H1 (cell line): Measurements from ENCODE around the gene RINT1. TPM values are rescaled to one million over a fixed set of nuclear protein-coding genes. Genes with fewer than 3 reads are reported as not detected.

Source experiments
- CTCF ChIA-PET: fragments of 300-600 bp; sonication (Branson Sonifier 250); formaldehyde crosslinking; loops from one replicate; lab custom pipeline; 2021; ENCODE audit not compliant: partially characterized antibody; lab: Charles Lee
- POLR2A ChIA-PET: fragments of 300-600 bp; sonication (Branson Sonifier 250); formaldehyde crosslinking; loops from one replicate; lab custom pipeline; 2021; ENCODE audit warnings: inconsistent platforms; ENCODE audit not compliant: partially characterized antibody; lab: Charles Lee
- DNase-seq, 2 experiments: peaks; one replicate each; pipeline versions ENCODE4 v3.0.0 to v3.0.0-alpha.2; 2010 to 2022; ENCODE audit warnings: low spot score in 2 of 2, low read depth in 1 of 2, mixed read lengths in 1 of 2
- FAIRE-seq: peaks from 2 replicates; lab custom pipeline; 2011; peaks lifted over from hg19 to GRCh38; lab: Jason Lieb, UNC
- H2AFZ ChIP-seq: 2 replicates; pipeline ENCODE4 v1.8.1; 2012; ENCODE audit warnings: low read length, inconsistent platforms
- H2AK5ac ChIP-seq: 2 replicates; pipeline ENCODE4 v1.6.1; 2013; ENCODE audit warnings: low read depth, low read length
- H2BK120ac ChIP-seq: replicated peaks from 2 replicates; pipeline ENCODE3; 2013; ENCODE audit warnings: low read depth, low read length, inconsistent platforms
- H2BK12ac ChIP-seq: 2 replicates; pipeline ENCODE4 v1.6.1; 2013; ENCODE audit warnings: low read depth, low read length
- H2BK15ac ChIP-seq: 2 replicates; pipeline ENCODE4 v1.6.1; 2013; ENCODE audit warnings: low read length
- H2BK20ac ChIP-seq: 2 replicates; pipeline ENCODE4 v1.6.1; 2013; ENCODE audit warnings: low read length
- H2BK5ac ChIP-seq: 2 replicates; pipeline ENCODE4 v1.6.1; 2013; ENCODE audit warnings: low read depth, low read length
- H3K14ac ChIP-seq: 2 replicates; pipeline ENCODE4 v1.6.1; 2013; ENCODE audit warnings: inconsistent platforms; ENCODE audit not compliant: insufficient read length
- H3K18ac ChIP-seq: 2 replicates; pipeline ENCODE4 v1.6.1; 2013; ENCODE audit warnings: low read length; ENCODE audit errors: extremely low read depth
- H3K23ac ChIP-seq: 2 replicates; pipeline ENCODE4 v1.6.1; 2013; ENCODE audit warnings: inconsistent platforms; ENCODE audit not compliant: insufficient read length
- H3K23me2 ChIP-seq: 2 replicates; pipeline ENCODE4 v1.6.1; 2013; ENCODE audit warnings: low read depth, low read length
- H3K27ac ChIP-seq: 2 replicates; pipeline ENCODE4 v1.6.1; 2011; ENCODE audit warnings: low read depth, low read length, inconsistent platforms
- H3K27me3 ChIP-seq, 4 experiments: replicated peaks in 1 of 4; 1 replicate in 1 of 4; 2 replicates in 3 of 4; pipeline versions ENCODE4 v1.6.1 to v1.8.1; 2011 to 2013; ENCODE audit warnings: low read length in 3 of 4, mild to moderate bottlenecking in 3 of 4, inconsistent platforms in 2 of 4, mixed read lengths in 2 of 4, moderate library complexity in 1 of 4; ENCODE audit not compliant: control insufficient read depth in 3 of 4, insufficient read depth in 3 of 4; ENCODE audit errors: extremely low read depth in 1 of 4
- H3K36me3 ChIP-seq, 4 experiments: 2 replicates each; pipeline versions ENCODE4 v1.6.1 to v1.8.1; 2011 to 2013; ENCODE audit warnings: mild to moderate bottlenecking in 4 of 4, low read length in 3 of 4, moderate library complexity in 2 of 4, control low read depth in 1 of 4, inconsistent platforms in 1 of 4; ENCODE audit not compliant: insufficient read depth in 4 of 4, control insufficient read depth in 2 of 4
- H3K4ac ChIP-seq: replicated peaks from 2 replicates; pipeline ENCODE3; 2013; ENCODE audit warnings: low read length, low read depth, mixed read lengths, inconsistent platforms; ENCODE audit not compliant: insufficient read length
- H3K4me1 ChIP-seq, 4 experiments: replicated peaks in 1 of 4; 1 replicate in 1 of 4; 2 replicates in 3 of 4; pipeline versions ENCODE4 v1.6.1 to v1.8.1; 2011 to 2013; ENCODE audit warnings: low read length in 3 of 4, inconsistent platforms in 2 of 4, mixed read lengths in 1 of 4; ENCODE audit not compliant: insufficient read depth in 4 of 4, control insufficient read depth in 3 of 4
- H3K4me2 ChIP-seq, 2 experiments: 2 replicates each; pipeline versions ENCODE4 v1.6.1 to v1.8.1; 2011 to 2013; ENCODE audit warnings: low read depth in 2 of 2, low read length in 2 of 2, control low read depth in 1 of 2, inconsistent platforms in 1 of 2, mild to moderate bottlenecking in 1 of 2; ENCODE audit not compliant: insufficient read depth in 1 of 2
- H3K4me3 ChIP-seq, 4 experiments: fragments of 200-600, 300-600 bp in 1 of 4; sonication (generic), shearing (Covaris generic), sonication (Bioruptor Twin) in 1 of 4; 2 replicates each; pipeline versions ENCODE4 v1.5.1 to v1.8.1; 2011 to 2016; ENCODE audit warnings: low read length in 4 of 4, low read depth in 3 of 4, control low read depth in 2 of 4, inconsistent platforms in 2 of 4, mild to moderate bottlenecking in 2 of 4, mixed read lengths in 1 of 4, moderate library complexity in 1 of 4; ENCODE audit not compliant: insufficient read depth in 2 of 4; ENCODE audit errors: extremely low read depth in 1 of 4
- H3K56ac ChIP-seq: replicated peaks from 2 replicates; pipeline ENCODE3; 2013; ENCODE audit warnings: low read depth, mild to moderate bottlenecking, mixed read lengths, low read length, inconsistent platforms; ENCODE audit not compliant: insufficient read length
- H3K79me1 ChIP-seq: 2 replicates; pipeline ENCODE4 v1.6.1; 2013; ENCODE audit warnings: low read depth, low read length, control low read depth
- H3K79me2 ChIP-seq, 2 experiments: 2 replicates each; pipeline versions ENCODE4 v1.6.1 to v1.8.1; 2012 to 2013; ENCODE audit warnings: low read length in 2 of 2, mild to moderate bottlenecking in 2 of 2, inconsistent platforms in 1 of 2; ENCODE audit not compliant: insufficient read depth in 2 of 2, control insufficient read depth in 1 of 2
- H3K9ac ChIP-seq, 4 experiments: replicated peaks in 1 of 4; 1 replicate in 1 of 4; 2 replicates in 3 of 4; pipeline versions ENCODE4 v1.6.1 to v1.8.1; 2011 to 2013; ENCODE audit warnings: low read depth in 3 of 4, low read length in 3 of 4, control low read depth in 2 of 4, mild to moderate bottlenecking in 2 of 4, moderate library complexity in 2 of 4, inconsistent platforms in 1 of 4; ENCODE audit errors: extremely low read depth in 1 of 4
- H3K9me3 ChIP-seq, 2 experiments: 2 replicates each; pipeline versions ENCODE4 v1.6.1 to v1.8.1; 2012 to 2013; ENCODE audit warnings: mild to moderate bottlenecking in 2 of 2, moderate library complexity in 2 of 2, control low read depth in 1 of 2, inconsistent platforms in 1 of 2, low read depth in 1 of 2, low read length in 1 of 2, mixed read lengths in 1 of 2; ENCODE audit not compliant: insufficient read depth in 2 of 2
- H4K20me1 ChIP-seq, 2 experiments: replicated peaks in 1 of 2; 2 replicates each; pipeline versions ENCODE3 to v1.8.1; 2011 to 2013; ENCODE audit warnings: inconsistent platforms in 2 of 2, low read length in 2 of 2, mild to moderate bottlenecking in 1 of 2; ENCODE audit not compliant: insufficient read depth in 2 of 2, control insufficient read depth in 1 of 2
- H4K5ac ChIP-seq: 2 replicates; pipeline ENCODE4 v1.6.1; 2013; ENCODE audit warnings: low read length, low read depth, mixed read lengths, inconsistent platforms; ENCODE audit not compliant: insufficient read length
- H4K8ac ChIP-seq: 2 replicates; pipeline ENCODE4 v1.8.0; 2013; ENCODE audit warnings: mild to moderate bottlenecking, moderate library complexity, low read length, inconsistent platforms; ENCODE audit not compliant: insufficient read depth; ENCODE audit errors: extremely low read depth
- H4K91ac ChIP-seq: replicated peaks from 2 replicates; pipeline ENCODE3; 2013; ENCODE audit warnings: low read length, mixed read lengths, inconsistent platforms; ENCODE audit not compliant: insufficient read length
- ASH2L ChIP-seq: fragments of 200-600, 300-600 bp; sonication (generic); IDR thresholded peaks from one replicate; pipeline ENCODE4 v1.7.1; 2017; ENCODE audit warnings: low read length
- BCL11A ChIP-seq, 2 experiments: IDR thresholded peaks; one replicate each; pipeline ENCODE4 v1.6.1; 2011; ENCODE audit warnings: low read depth in 2 of 2, low read length in 2 of 2, mild to moderate bottlenecking in 2 of 2
- CBX8 ChIP-seq: fragments of 300-800, 300-1000 bp; sonication (generic); IDR thresholded peaks from 2 replicates; pipeline ENCODE4 v1.7.1; 2016; ENCODE audit warnings: low read depth, low read length, borderline replicate concordance
- CHD1 ChIP-seq: IDR thresholded peaks from 2 replicates; pipeline ENCODE4 v1.6.1; 2012; ENCODE audit warnings: low read depth, low read length, improper control_type of control experiment
- CREB1 ChIP-seq: IDR thresholded peaks from 2 replicates; pipeline ENCODE4 v1.6.1; 2012; ENCODE audit warnings: inconsistent platforms
- EGR1 ChIP-seq: IDR thresholded peaks from 2 replicates; pipeline ENCODE4 v1.6.1; 2011; ENCODE audit warnings: low read depth, low read length, borderline replicate concordance
- EZH2 ChIP-seq: fragments of 200-600 bp; sonication (generic); IDR thresholded peaks from 2 replicates; pipeline ENCODE4 v1.7.1; 2012; ENCODE audit warnings: low read depth, mild to moderate bottlenecking, moderate library complexity, low read length, inconsistent platforms; ENCODE audit not compliant: severe bottlenecking
- JUND ChIP-seq: IDR thresholded peaks from 2 replicates; pipeline ENCODE4 v1.6.1; 2011; ENCODE audit warnings: mild to moderate bottlenecking, improper control_type of control experiment, low read length
- KDM5A ChIP-seq: fragments of 200-600 bp; IDR thresholded peaks from 2 replicates; pipeline ENCODE4 v1.7.1; 2012; ENCODE audit warnings: mild to moderate bottlenecking, low read length, inconsistent platforms, mixed read lengths
- PHF8 ChIP-seq: fragments of 200-600 bp; sonication (generic); conservative IDR thresholded peaks from 2 replicates; pipeline ENCODE4 v1.7.1; 2012; ENCODE audit warnings: low read depth, mild to moderate bottlenecking, inconsistent platforms, low read length, moderate library complexity
- POLR2AphosphoS5 ChIP-seq: IDR thresholded peaks from 2 replicates; pipeline ENCODE4 v1.6.1; 2011; ENCODE audit warnings: low read depth, low read length
- RBBP5 ChIP-seq: IDR thresholded peaks from 2 replicates; pipeline ENCODE4 v1.7.1; 2012; ENCODE audit warnings: low read depth, mild to moderate bottlenecking, inconsistent platforms, low read length, moderate library complexity, borderline replicate concordance
- SP2 ChIP-seq: IDR thresholded peaks from 2 replicates; pipeline ENCODE4 v1.6.1; 2012; ENCODE audit warnings: mild to moderate bottlenecking, low read length, inconsistent platforms
- USF2 ChIP-seq: IDR thresholded peaks from 2 replicates; pipeline ENCODE4 v1.6.1; 2011; ENCODE audit warnings: low read length, improper control_type of control experiment
- WGBS, 2 experiments: shearing (Covaris generic) in 1 of 2; methylation state at CpG; one replicate each; pipeline versions ENCODE4 v1.1.6 to v1.1.7; 2013 to 2015; ENCODE audit warnings: low lambda C conversion rate in 2 of 2, mixed read lengths in 2 of 2, inconsistent platforms in 1 of 2, low coverage in 1 of 2, missing lambda C conversion rate in 1 of 2; ENCODE audit not compliant: insufficient replicate concordance in 2 of 2, insufficient coverage in 1 of 2, insufficient read length in 1 of 2; ENCODE audit errors: extremely low coverage in 1 of 2, missing lambda C conversion rate in 1 of 2; 5-methylcytosine and 5-hydroxymethylcytosine counted together
- polyA plus RNA-seq, 7 experiments: library from polyadenylated mRNA; depleted of rRNA in 3 of 7; stranded (reverse) in 5 of 7; unstranded in 2 of 7; fragments of >200 nt in 5 of 7; fragments of 200-250 nt in 2 of 7; gene quantifications; 1 replicate in 5 of 7; 2 replicates in 1 of 7; 4 replicates in 1 of 7; pipeline versions ENCODE4 v1.2.1 to v1.2.3, GENCODE V29; 2011 to 2013; ENCODE audit warnings: missing spikeins in 2 of 7, mixed read lengths in 2 of 7
- total RNA-seq: library from RNA; stranded (reverse); fragmentation: NEBNext Ultra II Directional; extraction: Animal tissue kit (Norgen Biotek cat#: 25700); gene quantifications from 2 replicates; pipeline ENCODE4 v1.2.1, GENCODE V29; 2021

Gene RINT1
- total and polyA plus RNA-seq, 2 of the 8 experiments (the other 6 are each of a cell fraction or from before 2014, with no cell fraction given), result 7.8 to 21.8 TPM

- Histone ChIP-seq H3K36me3 (peaks cover 0 to 18% (median 3%) of the 10 kb centered on the region in 4 experiments; a peak in 4 of 8 replicates), H4K20me1 (no peaks in the 10 kb centered on the region), H2BK5ac (no peak overlapping the region), H3K23ac (no peak overlapping the region), H3K14ac (no peak overlapping the region), H2BK20ac (no peak overlapping the region), H4K91ac (no peak overlapping the region), H3K9me3 (no peaks in the 10 kb centered on the region; a peak in 1 of 4 replicates), H3K79me1 (no peaks in the 10 kb centered on the region), H2BK12ac (no peak overlapping the region), H3K18ac (no peak overlapping the region), H2BK15ac (no peak overlapping the region), H3K4me2 (no peak overlapping the region), H3K4me3 (no peak overlapping the region), H3K4me1 (no peaks in the 10 kb centered on the region), H3K27me3 (peaks cover 0 to 1% (median 0%) of the 10 kb centered on the region in 4 experiments; a peak in 1 of 7 replicates), H3K79me2 (no peaks in the 10 kb centered on the region), H4K5ac (no peak overlapping the region), H3K4ac (no peak overlapping the region), H2BK120ac (no peak overlapping the region), H4K8ac (no peak overlapping the region), H3K27ac (no peak overlapping the region), H2AFZ (no peak overlapping the region), H3K56ac (no peak overlapping the region), H3K9ac (no peak overlapping the region), H2AK5ac (no peak overlapping the region), H3K23me2 (no peaks in the 10 kb centered on the region)
- WGBS, 2 experiments, result 96% methylated on average over 2 of the region's 2 CpGs; no CpG with 5 or more reads in 1 of the 2 experiments
- CTCF ChIA-PET, result interaction anchor here (0.7 to 1.0 kb wide), 3 partner anchors 10 to 40 kb away, joined by 3 to 5 read pairs (median 4); partner anchors contain the start of genes EFCAB10 and RINT1
- POLR2A ChIA-PET, result interaction anchor here (1.2 to 1.9 kb wide), 2 partner anchors 9 kb away, joined by 5 read pairs; partner anchors contain the start of gene EFCAB10
- no peak for DNase-seq
- FAIRE-seq, result no peak
- no peak for TF ChIP-seq KDM5A
- no peak for TF ChIP-seq CHD1
- no peak for TF ChIP-seq EZH2
- TF ChIP-seq CBX8, result no peak
- TF ChIP-seq POLR2AphosphoS5, result no peak
- TF ChIP-seq PHF8, result no peak
- TF ChIP-seq BCL11A (IDR thresholded peaks at IDR 0.05; ENCODE audit: low read depth in 2 of 2, low read length in 2 of 2), result no peak
- TF ChIP-seq JUND, result no peak
- TF ChIP-seq EGR1, result no peak
- TF ChIP-seq SP2, result no peak
- TF ChIP-seq CREB1, result no peak
- TF ChIP-seq RBBP5, result no peak
- TF ChIP-seq USF2, result no peak
- TF ChIP-seq ASH2L, result no peak
Observed at GRCh38 chr7:105571891-105572290, 39.9 kb downstream of the RINT1 start.
